Measurements from ENCODE around the gene PIH1D1.

DNA sequence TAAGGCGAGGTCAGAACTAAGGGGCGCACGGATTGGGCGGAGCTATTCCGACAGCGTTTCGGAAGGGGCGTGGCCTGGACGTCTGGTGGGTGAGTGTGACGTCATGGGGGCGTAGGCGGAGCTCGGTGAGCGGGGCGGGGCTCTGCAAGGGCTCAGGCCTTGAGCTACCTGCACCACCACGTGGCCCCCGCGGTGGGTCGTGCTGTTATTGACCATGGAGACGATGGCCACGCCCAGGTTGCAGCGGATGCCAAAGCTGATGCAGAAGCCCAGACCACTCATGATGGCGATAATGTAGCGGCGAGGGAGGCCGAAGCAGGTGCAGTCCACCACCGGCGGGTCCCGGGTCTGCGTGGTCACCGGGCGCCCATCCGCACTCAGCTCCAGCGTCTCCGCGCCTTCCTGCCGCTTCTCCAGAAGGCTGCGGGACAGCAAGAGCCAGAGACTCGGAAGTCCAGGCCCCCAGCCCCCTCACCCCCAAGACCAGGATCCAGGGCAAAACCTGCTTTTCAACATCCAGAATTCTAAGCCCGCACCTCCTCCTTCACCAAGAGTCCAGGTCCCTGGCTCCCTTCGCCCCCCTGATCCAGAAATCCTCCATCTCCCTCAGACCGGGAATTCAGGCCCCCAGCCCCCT lies 15.1 kb downstream of the PIH1D1 start:
- TF ChIP-seq, protein P1, sequence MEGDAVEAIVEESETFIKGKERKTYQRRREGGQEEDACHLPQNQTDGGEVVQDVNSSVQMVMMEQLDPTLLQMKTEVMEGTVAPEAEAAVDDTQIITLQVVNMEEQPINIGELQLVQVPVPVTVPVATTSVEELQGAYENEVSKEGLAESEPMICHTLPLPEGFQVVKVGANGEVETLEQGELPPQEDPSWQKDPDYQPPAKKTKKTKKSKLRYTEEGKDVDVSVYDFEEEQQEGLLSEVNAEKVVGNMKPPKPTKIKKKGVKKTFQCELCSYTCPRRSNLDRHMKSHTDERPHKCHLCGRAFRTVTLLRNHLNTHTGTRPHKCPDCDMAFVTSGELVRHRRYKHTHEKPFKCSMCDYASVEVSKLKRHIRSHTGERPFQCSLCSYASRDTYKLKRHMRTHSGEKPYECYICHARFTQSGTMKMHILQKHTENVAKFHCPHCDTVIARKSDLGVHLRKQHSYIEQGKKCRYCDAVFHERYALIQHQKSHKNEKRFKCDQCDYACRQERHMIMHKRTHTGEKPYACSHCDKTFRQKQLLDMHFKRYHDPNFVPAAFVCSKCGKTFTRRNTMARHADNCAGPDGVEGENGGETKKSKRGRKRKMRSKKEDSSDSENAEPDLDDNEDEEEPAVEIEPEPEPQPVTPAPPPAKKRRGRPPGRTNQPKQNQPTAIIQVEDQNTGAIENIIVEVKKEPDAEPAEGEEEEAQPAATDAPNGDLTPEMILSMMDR (IDR thresholded peaks at IDR 0.05): no peak
- TF ChIP-seq POLR2A (IDR thresholded peaks at IDR 0.05): no peak

Data from sigmoid colon (tissue), 3 donors.